Measurements from ENCODE around the gene CASP2. TPM values are rescaled to one million over a fixed set of nuclear protein-coding genes. Genes with fewer than 3 reads are reported as not detected.

The CASP2 gene
- total RNA-seq, 2 donors from 2014 or later = 19.6 to 20.2 TPM

- H3K4me3 ChIP-seq = no peak overlapping the region
- no peaks in the 10 kb centered on the region for H3K9me3 ChIP-seq
- H3K4me1 ChIP-seq (replicated peaks) = no peaks in the 10 kb centered on the region
- intact Hi-C loops (cut with DNase I) = no loop called here
- DNase-seq (ENCODE audit: low spot score) = no peak
- no peak overlapping the region for H3K27ac ChIP-seq
- no peak for TF ChIP-seq CTCF (IDR thresholded peaks at IDR 0.05)
- no peak for TF ChIP-seq POLR2AphosphoS5 (IDR thresholded peaks at IDR 0.05)
- TF ChIP-seq POLR2A (IDR thresholded peaks at IDR 0.05) = no peak
- 85% methylated on average over 4 of the region's 4 CpGs for WGBS
- H3K27me3 ChIP-seq (replicated peaks; ENCODE audit: insufficient read depth) = no peaks in the 10 kb centered on the region
- no peaks in the 10 kb centered on the region for H3K36me3 ChIP-seq
These were observed 33.6 kb downstream of the CASP2 start for GRCh38 chr7:143321734-143322133.

- Histone ChIP-seq H3K9me3 (no peaks in the 10 kb centered on the region), H3K27me3 (replicated peaks; ENCODE audit: insufficient read depth) (no peaks in the 10 kb centered on the region), H3K4me3 (no peak overlapping the region), H3K4me1 (replicated peaks) (no peaks in the 10 kb centered on the region), H3K27ac (no peak overlapping the region), H3K36me3 (no peaks in the 10 kb centered on the region)
- 83% methylated on average over 23 of the region's 23 CpGs for WGBS
- no peak for DNase-seq (ENCODE audit: low spot score)
- intact Hi-C loops (cut with DNase I) = no loop called here
- TF ChIP-seq POLR2AphosphoS5 (IDR thresholded peaks at IDR 0.05) = no peak
- TF ChIP-seq POLR2A (IDR thresholded peaks at IDR 0.05) = no peak
These were observed 34.8 kb downstream of the CASP2 start for GRCh38 chr7:143322760-143323633.

- Histone ChIP-seq H3K4me1 (replicated peaks) (no peaks in the 10 kb centered on the region), H3K9me3 (no peaks in the 10 kb centered on the region), H3K27ac (no peak overlapping the region), H3K36me3 (no peaks in the 10 kb centered on the region), H3K4me3 (no peak overlapping the region), H3K27me3 (replicated peaks; ENCODE audit: insufficient read depth) (no peaks in the 10 kb centered on the region)
- intact Hi-C loops (cut with DNase I) = no loop called here
- DNase-seq (ENCODE audit: low spot score) = no peak
- no peak for TF ChIP-seq POLR2AphosphoS5 (IDR thresholded peaks at IDR 0.05)
- no peak for TF ChIP-seq POLR2A (IDR thresholded peaks at IDR 0.05)
- no peak for TF ChIP-seq CTCF (IDR thresholded peaks at IDR 0.05)
- 59% methylated on average over 12 of the region's 12 CpGs for WGBS
These were observed 35.5 kb downstream of the CASP2 start for GRCh38 chr7:143323653-143324052.

- Histone ChIP-seq H3K27me3 (replicated peaks; ENCODE audit: insufficient read depth) (no peaks in the 10 kb centered on the region), H3K9me3 (no peaks in the 10 kb centered on the region), H3K27ac (no peak overlapping the region), H3K4me3 (no peak overlapping the region), H3K36me3 (no peaks in the 10 kb centered on the region), H3K4me1 (replicated peaks) (no peaks in the 10 kb centered on the region)
- TF ChIP-seq CTCF (IDR thresholded peaks at IDR 0.05) (no peak), POLR2A (IDR thresholded peaks at IDR 0.05) (no peak), POLR2AphosphoS5 (IDR thresholded peaks at IDR 0.05) (peak; percentile 46)
- no peak for DNase-seq (ENCODE audit: low spot score)
- intact Hi-C loops (cut with DNase I) = no loop called here
- 46% methylated on average over 2 of the region's 2 CpGs for WGBS
These were observed 37.1 kb downstream of the CASP2 start for GRCh38 chr7:143325240-143325639.

GRCh38 chr7:143327903-143328302 lies 39.8 kb downstream of the CASP2 start:
- Histone ChIP-seq H3K27me3 (replicated peaks; ENCODE audit: insufficient read depth) (no peaks in the 10 kb centered on the region), H3K36me3 (no peaks in the 10 kb centered on the region), H3K4me1 (replicated peaks) (no peaks in the 10 kb centered on the region), H3K9me3 (no peaks in the 10 kb centered on the region), H3K4me3 (no peak overlapping the region), H3K27ac (no peak overlapping the region)
- no peak for DNase-seq (ENCODE audit: low spot score)
- intact Hi-C loops (cut with DNase I) = no loop called here
- WGBS = 93% methylated on average over 5 of the region's 5 CpGs
- TF ChIP-seq CTCF (IDR thresholded peaks at IDR 0.05) (no peak), POLR2A (IDR thresholded peaks at IDR 0.05) (no peak), POLR2AphosphoS5 (IDR thresholded peaks at IDR 0.05) (no peak)
